Naive thymus-derived CD4-positive, alpha-beta T cell (primary cell): ENCODE measurements around the gene MYBBP1A. TPM values are rescaled to one million over a fixed set of nuclear protein-coding genes. Genes with fewer than 3 reads are reported as not detected.

Source experiments
- ATAC-seq: fragments of 150-1000 bp; cut with Tn5 transposase; 2 replicates; pipeline ENCODE4 v1.10.0; 2021; ENCODE audit warnings: mild to moderate bottlenecking, moderate library complexity
- CTCF ChIA-PET: fragments of 350-600 bp; sonication (Branson Sonifier 250); formaldehyde crosslinking; loops from one replicate; lab custom pipeline; 2021; ENCODE audit warnings: antibody characterized with exemption; lab: Charles Lee
- POLR2A ChIA-PET: fragments of 350-600 bp; sonication (Branson Sonifier 250); formaldehyde crosslinking; loops from one replicate; lab custom pipeline; 2021; ENCODE audit warnings: antibody characterized with exemption, inconsistent platforms; lab: Charles Lee
- DNase-seq, 9 donors: peaks; one replicate each; pipeline versions ENCODE4 v3.0.0 to v3.0.0-alpha.2; 2020 to 2022; ENCODE audit warnings: mixed read lengths in 1 of 9
- H3K27ac ChIP-seq: one replicate; pipeline ENCODE4 v1.7.0; 2013; ENCODE audit warnings: mild to moderate bottlenecking, low read depth, low read length, moderate library complexity
- H3K27me3 ChIP-seq, 2 donors: one replicate each; pipeline ENCODE4 v1.7.0; 2013; ENCODE audit warnings: low read length in 2 of 2, mild to moderate bottlenecking in 2 of 2, moderate library complexity in 2 of 2; ENCODE audit not compliant: control insufficient read depth in 2 of 2, insufficient read depth in 2 of 2
- H3K36me3 ChIP-seq, 3 experiments: 1 replicate in 2 of 3; 2 replicates in 1 of 3; pipeline ENCODE4 v1.7.0; 2013; ENCODE audit warnings: low read length in 3 of 3, mild to moderate bottlenecking in 3 of 3, moderate library complexity in 1 of 3; ENCODE audit not compliant: insufficient read depth in 3 of 3, control insufficient read depth in 2 of 3
- H3K4me1 ChIP-seq, 2 donors: one replicate each; pipeline ENCODE4 v1.7.0; 2013; ENCODE audit warnings: low read length in 2 of 2, mild to moderate bottlenecking in 2 of 2, moderate library complexity in 1 of 2; ENCODE audit not compliant: control insufficient read depth in 2 of 2, insufficient read depth in 2 of 2
- H3K4me3 ChIP-seq: 2 replicates; pipeline ENCODE4 v1.7.0; 2013; ENCODE audit warnings: mild to moderate bottlenecking, low read length
- H3K9me3 ChIP-seq, 3 experiments: 1 replicate in 2 of 3; 2 replicates in 1 of 3; pipeline ENCODE4 v1.7.0; 2013; ENCODE audit warnings: low read length in 3 of 3; ENCODE audit not compliant: control insufficient read depth in 2 of 3
- H3K27ac Mint-ChIP-seq, 9 donors: one replicate each; pipeline ENCODE4 v1.8.0; 2020 to 2022; ENCODE audit warnings: mixed read lengths in 9 of 9, mild to moderate bottlenecking in 8 of 9, moderate library complexity in 5 of 9, inconsistent platforms in 2 of 9
- H3K27me3 Mint-ChIP-seq, 5 donors: one replicate each; pipeline ENCODE4 v1.8.0; 2021 to 2022; ENCODE audit warnings: mixed read lengths in 5 of 5, mild to moderate bottlenecking in 1 of 5
- H3K36me3 Mint-ChIP-seq, 5 donors: one replicate each; pipeline ENCODE4 v1.8.0; 2020 to 2022; ENCODE audit warnings: mixed read lengths in 5 of 5, mild to moderate bottlenecking in 3 of 5, inconsistent platforms in 1 of 5
- H3K4me1 Mint-ChIP-seq, 7 donors: one replicate each; pipeline ENCODE4 v1.8.0; 2020 to 2022; ENCODE audit warnings: mixed read lengths in 7 of 7, mild to moderate bottlenecking in 3 of 7, inconsistent platforms in 1 of 7
- H3K4me3 Mint-ChIP-seq, 10 donors: one replicate each; pipeline ENCODE4 v1.8.0; 2020 to 2022; ENCODE audit warnings: mild to moderate bottlenecking in 10 of 10, mixed read lengths in 10 of 10, moderate library complexity in 6 of 10, inconsistent platforms in 2 of 10
- H3K9me3 Mint-ChIP-seq, 11 donors: one replicate each; pipeline ENCODE4 v1.8.0; 2020 to 2022; ENCODE audit warnings: mixed read lengths in 11 of 11, mild to moderate bottlenecking in 4 of 11, inconsistent platforms in 1 of 11, moderate library complexity in 1 of 11
- intact Hi-C, 2 donors: fragments of 100-400 bp; cut with micrococcal nuclease; formaldehyde crosslinking; loops; one replicate each; pipeline ENCODE4 v1.15.1; 2023
- polyA plus RNA-seq, 2 donors: library from polyadenylated mRNA; unstranded; fragments of 300-500 nt; fragmentation: Illumina TruSeq; gene quantifications; one replicate each; pipeline ENCODE4 v1.2.3, GENCODE V29; 2021
- total RNA-seq, 6 experiments: library from RNA in 5 of 6; stranded (reverse) in 5 of 6; gene quantifications; 1 replicate in 5 of 6; 2 replicates in 1 of 6; pipeline ENCODE4 v1.2.3 and lab custom pipeline; 2021 to 2026

The MYBBP1A gene
- total and polyA plus RNA-seq, 7 experiments from 2014 or later: 21.0 to 81.8 (median 74.3) TPM

DNA sequence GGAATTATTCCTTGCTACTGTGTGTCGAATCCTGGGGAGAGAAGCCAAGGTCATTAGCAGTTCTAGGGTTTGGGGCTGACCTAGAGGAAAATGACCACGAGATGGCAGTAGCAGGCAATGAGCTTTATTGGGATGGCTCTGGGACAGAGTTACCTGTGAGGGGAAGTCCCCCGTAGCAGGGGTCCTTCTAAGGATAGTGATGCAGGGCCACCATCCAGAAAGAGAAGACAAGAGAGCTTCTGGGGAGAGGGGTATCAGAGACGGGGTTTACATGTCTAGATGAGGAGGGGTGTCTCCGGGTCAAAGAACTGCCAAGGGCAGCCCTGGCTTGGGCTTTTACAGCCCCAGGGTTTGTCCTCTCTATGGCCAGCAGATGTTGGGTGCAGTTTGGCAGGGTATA is 11.6 kb upstream of the MYBBP1A start:
- no peaks in the 10 kb centered on the region for H3K36me3 Mint-ChIP-seq
- ATAC-seq (peak; percentile 52), DNase-seq (peak in 3 of 9 donors; percentile 14 to 47 (median 19))
- no peak overlapping the region for H3K27ac ChIP-seq
- H3K27me3 Mint-ChIP-seq: peaks cover 0 to 20% (median 0%) of the 10 kb centered on the region in 5 donors
- ChIA-PET CTCF (interaction anchor here (0.6 to 1.3 kb wide), 9 partner anchors 9 to 335 kb away, joined by 3 to 6 read pairs (median 3); no protein-coding TSS in a partner anchor), POLR2A (interaction anchor here (0.9 to 1.7 kb wide), 3 partner anchors 12 to 141 kb away, joined by 3 to 4 read pairs (median 4); partner anchors contain the start of gene MYBBP1A)
- peaks cover 15 to 38% (median 29%) of the 10 kb centered on the region in 7 donors for H3K4me1 Mint-ChIP-seq
- no peaks in the 10 kb centered on the region for H3K27me3 ChIP-seq
- no peaks in the 10 kb centered on the region for H3K9me3 Mint-ChIP-seq
- H3K27ac Mint-ChIP-seq: no peak overlapping the region
- H3K36me3 ChIP-seq: no peaks in the 10 kb centered on the region
- H3K4me3 ChIP-seq: no peak overlapping the region
- H3K9me3 ChIP-seq: no peaks in the 10 kb centered on the region
- intact Hi-C loops: loop anchor here (1.0 to 10.0 kb wide), 5 partner anchors 60 to 336 kb away; partner anchors contain the start of genes ARRB2 (in 1 of the 2), CHRNE (in 1 of the 2) and PELP1 (in 1 of the 2)
- no peak overlapping the region for H3K4me3 Mint-ChIP-seq
- peaks cover 7 to 11% of the 10 kb centered on the region in 2 donors for H3K4me1 ChIP-seq

DNA sequence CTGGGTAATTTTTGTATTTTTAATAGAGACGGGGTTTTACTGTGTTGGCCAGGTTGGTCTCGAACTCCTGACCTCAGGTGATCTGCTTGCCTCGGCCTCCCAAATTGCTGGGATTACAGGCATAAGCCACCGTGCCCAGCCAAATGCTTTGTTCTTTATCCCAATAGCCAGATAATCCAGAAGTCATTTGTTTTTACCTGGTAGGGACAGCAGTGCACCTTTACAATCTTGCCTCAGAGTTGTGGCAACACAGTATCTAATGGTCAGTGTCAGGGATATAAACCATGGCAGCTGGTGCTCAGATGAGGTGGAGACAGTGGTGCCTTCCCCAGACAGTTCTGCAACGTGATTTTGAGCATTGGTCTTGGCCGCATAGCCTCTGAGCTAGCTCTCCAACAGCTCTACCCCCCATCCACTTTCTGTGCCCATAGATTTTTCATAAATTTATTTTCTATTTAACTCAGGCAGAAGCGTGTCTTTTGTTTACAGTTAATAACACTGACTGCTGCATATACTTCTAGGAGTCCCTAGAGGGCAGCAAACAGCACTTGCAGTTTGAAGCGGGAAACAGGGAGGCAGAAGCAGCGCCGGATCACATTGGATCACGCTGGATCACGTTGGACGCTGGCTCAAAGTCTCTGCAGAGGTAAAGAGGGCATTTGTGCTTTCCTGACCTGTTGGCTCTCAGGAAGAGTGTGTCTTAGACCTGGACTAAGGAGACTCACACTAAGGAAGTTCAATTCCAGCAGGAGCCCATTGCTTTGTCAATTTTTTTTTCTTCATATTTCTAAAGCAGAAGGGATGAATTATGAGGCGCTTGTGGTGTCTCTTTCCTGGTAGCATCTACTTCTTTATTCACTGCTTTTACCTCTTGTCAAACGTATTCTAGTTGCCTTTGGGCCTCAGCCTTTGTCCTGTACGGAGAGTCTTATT is 10.3 kb upstream of the MYBBP1A start:
- H3K27ac Mint-ChIP-seq: peak overlapping the region in 3 of 9 donors; percentile 15 to 41 (median 21)
- H3K36me3 ChIP-seq: no peaks in the 10 kb centered on the region
- H3K36me3 Mint-ChIP-seq: no peaks in the 10 kb centered on the region
- H3K9me3 Mint-ChIP-seq: no peaks in the 10 kb centered on the region
- intact Hi-C loops: loop anchor here (1.0 to 10.0 kb wide), 9 partner anchors 10 to 338 kb away; partner anchors contain the start of genes CHRNE (in 2 of the 2), MYBBP1A (in 2 of the 2), ARRB2 (in 1 of the 2) and PELP1 (in 1 of the 2)
- no peaks in the 10 kb centered on the region for H3K27me3 ChIP-seq
- peaks cover 15 to 40% (median 33%) of the 10 kb centered on the region in 7 donors for H3K4me1 Mint-ChIP-seq
- DNase-seq (peak in 8 of 9 donors; percentile 29 to 60 (median 50)), ATAC-seq (peak; percentile 90)
- H3K4me1 ChIP-seq: peaks cover 7 to 11% of the 10 kb centered on the region in 2 donors
- ChIA-PET POLR2A (interaction anchor here (1.1 kb wide), 1 partner anchor 11 kb away, joined by 4 read pairs; the partner anchor contains the start of gene MYBBP1A), CTCF (interaction anchor here (0.6 to 0.9 kb wide), 5 partner anchors 15 to 334 kb away, joined by 3 to 4 read pairs (median 3); partner anchors contain the start of gene C17orf107)
- no peaks in the 10 kb centered on the region for H3K9me3 ChIP-seq
- H3K27me3 Mint-ChIP-seq: peaks cover 0 to 17% (median 0%) of the 10 kb centered on the region in 5 donors
- H3K27ac ChIP-seq: no peak overlapping the region
- H3K4me3 ChIP-seq: no peak overlapping the region
- H3K4me3 Mint-ChIP-seq: peak overlapping the region in 9 of 10 donors; percentile 44 to 77 (median 70)

- Histone ChIP-seq H3K4me3 (peak overlapping the region; percentile 0), H3K36me3 (no peaks in the 10 kb centered on the region), H3K27me3 (no peaks in the 10 kb centered on the region), H3K9me3 (no peaks in the 10 kb centered on the region), H3K27ac (peak overlapping the region; percentile 9), H3K4me1 (peaks cover 7 to 11% of the 10 kb centered on the region in 2 donors)
- ChIA-PET POLR2A (interaction anchor here (1.3 kb wide), 1 partner anchor 11 kb away, joined by 8 read pairs; no protein-coding TSS in a partner anchor), CTCF (no interaction called here)
- Mint-ChIP-seq H3K27me3 (peaks cover 0 to 7% (median 0%) of the 10 kb centered on the region in 5 donors), H3K36me3 (no peaks in the 10 kb centered on the region), H3K4me1 (peaks cover 16 to 40% (median 30%) of the 10 kb centered on the region in 7 donors), H3K27ac (peak overlapping the region; percentile 53 to 87 (median 71)), H3K4me3 (peak overlapping the region in 8 of 10 donors; percentile 40 to 74 (median 50)), H3K9me3 (no peaks in the 10 kb centered on the region)
- intact Hi-C loops: loop anchor here in 1 of 2 donors (10.0 kb wide), 1 partner anchor 143 kb away; the partner anchor contains the start of gene PELP1
- DNase-seq (no peak), ATAC-seq (no peak)
Measured at GRCh38 chr17:4562015-4562969, 7.1 kb upstream of the MYBBP1A start.

GRCh38 chr17:4560837-4561256 is 5.7 kb upstream of the MYBBP1A start:
- Mint-ChIP-seq H3K4me1 (peaks cover 18 to 46% (median 33%) of the 10 kb centered on the region in 7 donors), H3K27me3 (peaks cover 0 to 3% (median 0%) of the 10 kb centered on the region in 5 donors), H3K9me3 (no peaks in the 10 kb centered on the region), H3K4me3 (peak overlapping the region in 1 of 10 donors; percentile 56), H3K36me3 (no peaks in the 10 kb centered on the region), H3K27ac (peak overlapping the region in 1 of 9 donors; percentile 85)
- H3K4me1 ChIP-seq: peaks cover 10 to 15% of the 10 kb centered on the region in 2 donors
- ATAC-seq (no peak), DNase-seq (no peak)
- intact Hi-C loops: loop anchor here in 1 of 2 donors (10.0 kb wide), 1 partner anchor 144 kb away; the partner anchor contains the start of gene PELP1
- H3K9me3 ChIP-seq: no peaks in the 10 kb centered on the region
- ChIA-PET POLR2A (no interaction called here), CTCF (no interaction called here)
- no peak overlapping the region for H3K4me3 ChIP-seq
- H3K27me3 ChIP-seq: no peaks in the 10 kb centered on the region
- H3K36me3 ChIP-seq: no peaks in the 10 kb centered on the region
- H3K27ac ChIP-seq: no peak overlapping the region

DNA sequence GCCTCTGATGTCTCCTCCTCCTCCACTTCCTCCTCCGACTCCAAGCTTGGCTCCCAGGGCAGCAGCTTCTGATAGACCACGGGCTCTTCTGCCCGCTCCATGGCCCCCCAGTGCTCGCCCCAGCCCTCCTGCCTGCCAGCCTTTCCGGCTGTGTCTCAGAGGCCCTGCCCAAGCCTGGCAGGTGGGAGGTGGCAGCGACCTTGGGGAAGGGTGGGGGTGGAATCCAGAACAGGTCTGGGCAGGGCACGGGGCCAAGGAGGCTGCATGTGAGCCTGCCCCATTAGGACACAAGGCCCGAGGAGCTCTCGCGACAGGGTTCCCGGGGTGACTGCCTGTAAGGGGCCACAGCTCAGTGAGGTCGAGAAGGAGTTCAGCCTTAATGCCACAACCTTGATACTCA is 5.2 kb upstream of the MYBBP1A start, which contains the start of gene GGT6:
GGT6 (minus strand) TSS at position 157 of the 400 bp plus-strand sequence; CDS start at position 101, 56 bp downstream.
- ChIA-PET CTCF (no interaction called here), POLR2A (no interaction called here)
- intact Hi-C loops: loop anchor here in 1 of 2 donors (10.0 kb wide), 1 partner anchor 144 kb away; the partner anchor contains the start of gene PELP1

More for the DNA sequence above, 5.2 kb upstream of the MYBBP1A start, which contains the start of gene GGT6:
- no peak within 1 kb of the TSS for H3K4me3 ChIP-seq
- H3K9me3 ChIP-seq: no peaks in the 10 kb centered on the region
- H3K27ac Mint-ChIP-seq: peak within 1 kb of the TSS in 4 of 9 donors; percentile 53 to 85 (median 68)
- H3K4me1 Mint-ChIP-seq: peaks cover 17 to 46% (median 33%) of the 10 kb centered on the region in 7 donors
- H3K4me1 ChIP-seq: peaks cover 13 to 17% of the 10 kb centered on the region in 2 donors
- no peaks in the 10 kb centered on the region for H3K9me3 Mint-ChIP-seq
- H3K27me3 Mint-ChIP-seq: no peaks in the 10 kb centered on the region
- no peaks in the 10 kb centered on the region for H3K36me3 ChIP-seq
- H3K27ac ChIP-seq: no peak within 1 kb of the TSS
- H3K27me3 ChIP-seq: no peaks in the 10 kb centered on the region
- ATAC-seq (no peak), DNase-seq (no peak)
- H3K4me3 Mint-ChIP-seq: peak within 1 kb of the TSS in 1 of 10 donors; percentile 56
- no peaks in the 10 kb centered on the region for H3K36me3 Mint-ChIP-seq
